HG03196 (cell line): ENCODE data around the gene IPCEF1.
A peak's percentile ranks its signal among the peaks of the same experiment; 100 is the strongest.

Experiments used
- ATAC-seq: cut with Tn5 transposase; IDR thresholded peaks from one replicate; pipeline ENCODE4 v1.9.1; 2021; ENCODE audit not compliant: unreplicated experiment

Gene IPCEF1

GRCh38 chr6:154377726-154378125 is 21.1 kb upstream of the IPCEF1 start:
- ATAC-seq = no peak

- ATAC-seq = no peak
Measured at GRCh38 chr6:154373971-154374370, 17.4 kb upstream of the IPCEF1 start.

- ATAC-seq = no peak
Measured at GRCh38 chr6:154371281-154371680, 14.7 kb upstream of the IPCEF1 start.

- ATAC-seq = peak; percentile 63
Measured at GRCh38 chr6:154370545-154370944, 13.9 kb upstream of the IPCEF1 start.

- ATAC-seq = no peak
Measured at GRCh38 chr6:154367839-154368695, 11.5 kb upstream of the IPCEF1 start.

DNA sequence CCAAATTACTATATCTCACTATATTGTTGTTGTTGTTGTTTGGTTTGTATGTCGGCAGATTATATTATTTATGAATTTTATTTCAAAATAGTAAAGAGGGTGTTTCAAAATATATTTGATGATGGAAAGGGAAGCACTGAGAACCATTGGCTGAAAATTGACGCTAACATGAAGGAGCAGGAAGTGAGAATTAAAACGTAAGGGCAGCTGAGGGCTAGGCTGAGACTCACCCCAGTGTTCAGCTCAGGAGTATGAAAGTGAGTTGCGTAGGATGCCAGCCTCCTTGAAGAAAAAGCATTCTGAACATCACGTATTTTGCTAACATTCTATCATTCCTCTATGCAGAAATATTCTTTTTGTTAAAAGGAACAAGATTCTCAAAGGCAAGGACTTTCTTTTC is 10.7 kb upstream of the IPCEF1 start:
- no peak for ATAC-seq

- no peak for ATAC-seq
Measured at GRCh38 chr6:154363821-154364220, 7.2 kb upstream of the IPCEF1 start.

GRCh38 chr6:154361476-154361875 is 4.9 kb upstream of the IPCEF1 start:
- no peak for ATAC-seq

GRCh38 chr6:154360476-154360875 is 3.9 kb upstream of the IPCEF1 start:
- ATAC-seq = no peak

- ATAC-seq = no peak
Measured at GRCh38 chr6:154359679-154360078, 3.1 kb upstream of the IPCEF1 start.

GRCh38 chr6:154359161-154359574 is 2.6 kb upstream of the IPCEF1 start:
- ATAC-seq = no peak

DNA sequence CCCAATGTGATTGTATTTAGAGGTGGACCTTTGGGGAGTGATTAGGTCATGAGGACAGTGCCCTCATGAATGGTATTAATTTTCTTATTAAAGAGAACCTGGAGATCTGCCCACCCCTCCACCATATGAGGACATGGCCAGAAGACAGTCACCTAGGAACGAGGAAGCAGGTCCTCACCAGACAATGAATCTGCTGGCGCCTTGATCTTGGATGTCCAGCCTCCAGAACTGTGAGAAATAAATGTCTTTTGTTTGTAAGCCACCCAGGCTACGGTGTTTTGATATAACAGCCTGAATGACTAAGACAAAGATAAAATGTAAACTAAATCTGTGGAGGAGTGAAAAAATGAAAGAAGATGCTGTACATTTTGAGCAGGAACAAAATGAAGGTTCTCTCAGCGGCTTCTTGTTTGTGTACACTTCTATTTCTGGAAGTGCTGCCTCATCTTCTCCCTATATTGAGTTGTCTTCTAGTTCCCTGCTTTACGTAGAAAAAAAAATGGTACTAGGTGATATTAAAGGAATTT is 1.5 kb upstream of the IPCEF1 start:
- ATAC-seq = no peak

DNA sequence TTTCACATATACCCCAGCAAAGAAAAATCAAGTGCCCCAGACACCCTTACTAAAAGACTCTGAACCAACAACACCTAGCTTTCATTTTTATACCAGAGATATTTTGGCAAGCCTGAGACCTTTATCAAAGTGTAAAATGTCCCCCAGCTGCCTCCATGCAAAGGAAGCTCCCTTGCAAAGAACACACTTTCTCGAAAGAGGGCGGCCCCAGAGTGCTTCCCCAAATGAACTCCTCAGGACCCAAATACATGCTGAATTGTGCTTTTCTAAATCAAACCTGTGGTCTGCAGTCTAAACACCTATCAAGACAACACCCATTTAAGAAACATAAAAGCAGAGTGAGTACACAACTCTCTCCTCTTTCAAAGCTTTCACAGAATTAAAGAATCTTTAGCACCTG is 490 bp downstream of the IPCEF1 start:
- ATAC-seq = no peak

DNA sequence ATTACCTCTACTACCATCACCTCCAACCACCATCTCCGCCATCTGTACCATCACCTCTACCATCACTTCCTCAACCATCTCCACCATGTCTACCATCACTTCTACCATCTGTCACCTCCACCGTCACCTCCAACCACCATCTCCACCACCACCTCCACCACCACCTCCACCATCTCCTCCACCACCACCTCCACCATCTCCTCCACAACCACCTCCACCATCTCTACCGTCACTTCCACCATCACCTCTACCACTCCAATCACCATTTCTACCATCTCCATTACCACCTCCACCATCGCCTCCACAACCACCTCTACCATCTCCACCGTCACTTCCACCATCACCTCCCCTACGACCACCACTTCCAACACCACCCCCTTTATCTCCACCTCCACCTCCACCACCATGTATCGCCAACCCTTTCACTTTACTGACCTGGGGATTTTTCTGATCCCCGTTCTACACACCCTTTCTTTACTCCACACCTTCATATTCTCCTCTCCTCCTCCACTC is 2.3 kb downstream of the IPCEF1 start:
- ATAC-seq = no peak

GRCh38 chr6:154353626-154354025 is 3.0 kb downstream of the IPCEF1 start:
- no peak for ATAC-seq

GRCh38 chr6:154352898-154353585 is 3.6 kb downstream of the IPCEF1 start:
- peak; percentile 70 for ATAC-seq

DNA sequence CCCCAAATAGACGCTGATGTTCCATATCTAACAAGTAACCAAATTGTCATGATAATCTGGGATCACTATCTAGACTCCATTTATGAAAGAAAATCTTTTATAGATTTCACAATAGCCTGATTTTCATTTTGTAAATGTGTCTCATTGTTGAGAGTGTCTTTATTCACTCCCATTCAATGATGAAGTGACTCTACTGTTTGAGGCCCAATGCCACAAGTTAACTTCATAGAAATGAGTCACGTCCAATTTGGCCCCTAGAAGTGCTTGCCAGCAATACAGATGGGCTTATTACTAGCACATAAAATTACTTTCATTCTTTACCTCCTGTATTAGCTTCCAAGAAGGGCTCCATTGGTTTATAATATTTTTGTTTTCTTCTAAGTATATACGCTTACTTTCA is 6.3 kb downstream of the IPCEF1 start:
- ATAC-seq = no peak

DNA sequence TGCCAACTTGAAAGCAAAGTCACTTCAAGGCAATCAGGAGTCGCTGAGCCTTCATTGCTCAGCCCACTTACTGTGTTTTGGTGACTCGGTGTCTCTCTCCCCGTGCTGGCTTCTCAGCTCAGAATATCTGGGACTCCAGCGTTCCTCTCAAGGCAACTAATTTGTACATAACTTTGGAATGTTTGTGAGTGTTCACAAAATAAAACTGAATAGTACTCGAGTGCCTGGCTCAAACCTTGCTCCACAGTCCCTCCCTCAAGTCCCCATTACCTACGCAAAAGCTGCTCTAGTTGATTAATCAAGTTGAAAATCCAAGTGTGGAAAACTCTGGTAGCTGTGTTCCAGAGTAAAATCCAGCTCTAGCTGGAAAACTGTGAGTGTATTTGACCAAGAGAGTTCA is 8.6 kb downstream of the IPCEF1 start:
- no peak for ATAC-seq

DNA sequence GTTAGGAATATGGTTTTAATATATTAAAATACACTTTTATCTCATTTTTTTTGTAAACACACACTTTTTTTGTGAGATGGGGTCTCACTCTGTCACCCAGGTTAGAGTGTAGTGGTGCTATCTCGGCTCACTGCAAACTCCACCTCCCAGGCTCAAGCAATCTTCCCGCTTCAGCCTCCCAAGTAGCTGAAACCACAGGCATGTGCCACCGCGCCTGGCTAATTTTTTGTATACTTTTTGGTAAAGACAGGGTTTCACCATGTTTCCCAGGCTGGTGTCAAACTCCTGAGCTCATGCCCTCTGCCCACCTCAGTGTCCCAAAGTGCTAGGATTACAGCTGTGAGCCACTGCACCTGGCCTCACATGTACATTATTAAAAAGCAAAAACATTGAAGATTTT is 10.8 kb downstream of the IPCEF1 start:
- ATAC-seq = no peak

- no peak for ATAC-seq
Measured at GRCh38 chr6:154343473-154344308, 12.9 kb downstream of the IPCEF1 start.

GRCh38 chr6:154341871-154342270 is 14.7 kb downstream of the IPCEF1 start:
- ATAC-seq = no peak
